Psoas muscle (tissue), 8 donors: ENCODE results near the gene CYYR1. TPM values are rescaled to one million over a fixed set of nuclear protein-coding genes. Genes with fewer than 3 reads are reported as not detected.

ENCODE experiments used
- ATAC-seq, 4 donors: fragments of 200-7000 bp; cut with Tn5 transposase; one replicate each; pipeline ENCODE4 v1.9.1; 2020; ENCODE audit warnings: moderate library complexity in 3 of 4, mild to moderate bottlenecking in 2 of 4
- DNase-seq, 2 donors: peaks; one replicate each; pipeline ENCODE4 v3.0.0-alpha.2; 2020
- H3K27ac ChIP-seq: fragments of 200-600 bp; one replicate; pipeline ENCODE4 v1.8.0; 2022
- H3K27me3 ChIP-seq, 3 donors: fragments of 200-600 bp in 1 of 3; one replicate each; pipeline versions ENCODE4 v1.6.1 to v1.8.0; 2013 to 2022; ENCODE audit warnings: low read length in 2 of 3, mild to moderate bottlenecking in 2 of 3, moderate library complexity in 1 of 3; ENCODE audit not compliant: insufficient read depth in 3 of 3
- H3K36me3 ChIP-seq, 2 donors: fragments of 200-600 bp in 1 of 2; one replicate each; pipeline versions ENCODE4 v1.6.1 to v1.8.0; 2013 to 2022; ENCODE audit warnings: low read depth in 1 of 2, mild to moderate bottlenecking in 1 of 2, moderate library complexity in 1 of 2; ENCODE audit not compliant: insufficient read depth in 1 of 2
- H3K4me1 ChIP-seq: fragments of 200-600 bp; one replicate; pipeline ENCODE4 v1.8.0; 2022
- H3K4me3 ChIP-seq: fragments of 200-600 bp; one replicate; pipeline ENCODE4 v1.8.0; 2022; ENCODE audit warnings: mild to moderate bottlenecking
- H3K9me3 ChIP-seq: fragments of 200-600 bp; one replicate; pipeline ENCODE4 v1.8.0; 2022
- CTCF ChIP-seq: fragments of 200-600 bp; IDR thresholded peaks from one replicate; pipeline ENCODE4 v1.8.0; 2022; ENCODE audit warnings: antibody characterized with exemption
- WGBS, 3 donors: extraction: QIAGEN DNeasy Blood & Tissue Kit; methylation state at CpG; one replicate each; pipeline versions ENCODE4 v1.1.6 to v1.1.7; 2013; 5-methylcytosine and 5-hydroxymethylcytosine counted together
- intact Hi-C, 2 donors: fragments of 100-400 bp; cut with DNase I; formaldehyde crosslinking; loops; one replicate each; pipeline versions ENCODE4 v1.11.0 to v1.14.2; 2022
- polyA plus RNA-seq, 3 donors: library from polyadenylated mRNA; stranded (reverse); fragments of 200-250 nt; gene quantifications; one replicate each; pipeline ENCODE4 v1.2.3, GENCODE V29; 2013
- total RNA-seq, 4 donors: library from RNA; stranded (reverse); fragmentation: NEBNext Ultra II Directional in 2 of 4; extraction: Animal tissue kit (Norgen Biotek cat#: 25700) in 2 of 4; gene quantifications; one replicate each; pipeline versions ENCODE4 v1.2.1 to v1.2.4, GENCODE V29; 2021 to 2023
- donor health status: healthy with polysubstance abuse.
- donor health status: DM: no; HTN: no; CAD: no; lungs with moderate emphysema.
- donor health status: Bipolar disorder and iron deficiency.
- donor health status: healthy.
- donor health status: DM: yes; HTN: yes; CAD: no.
- donor health status: DM: no; HTN: no; CAD: no.
- donor health status: DM: no; HTN: no; CAD: no.
- donor health status: DM: yes; HTN: yes; CAD: no.

CYYR1 gene
- total and polyA plus RNA-seq, 7 donors: 7.1 to 20.4 (median 8.5) TPM

DNA sequence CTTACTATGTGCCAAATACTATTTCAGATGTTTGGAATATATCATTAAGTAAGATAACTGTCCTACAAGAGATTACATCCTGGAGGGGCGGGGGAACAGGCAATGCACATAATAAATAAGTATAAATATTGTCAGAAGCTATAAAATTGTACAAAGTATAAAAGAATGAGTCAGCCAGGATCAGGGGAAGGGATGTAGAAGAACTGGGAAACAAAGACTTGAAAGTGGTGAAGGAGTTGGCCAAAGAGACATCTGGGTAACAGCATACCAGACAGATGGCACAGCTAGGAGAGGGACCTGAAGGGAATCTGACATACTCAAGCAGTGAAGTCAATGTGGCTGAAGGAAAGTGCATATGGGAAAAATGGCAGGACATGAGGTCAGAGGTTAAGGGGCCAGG is 53.9 kb downstream of the CYYR1 start:
- Histone ChIP-seq H3K27me3 (no peaks in the 10 kb centered on the region), H3K9me3 (peaks cover 2% of the 10 kb centered on the region), H3K36me3 (no peaks in the 10 kb centered on the region), H3K27ac (no peak overlapping the region), H3K4me1 (no peaks in the 10 kb centered on the region), H3K4me3 (no peak overlapping the region)
- TF ChIP-seq CTCF: no peak
- ATAC-seq: no peak
- intact Hi-C loops: no loop called here
- 93 to 97% (median 96%) methylated on average over 1 of the region's 1 CpG for WGBS, 3 donors
- DNase-seq: no peak

- TF ChIP-seq CTCF: no peak
- intact Hi-C loops: no loop called here
- no peak for ATAC-seq
- Histone ChIP-seq H3K36me3 (no peaks in the 10 kb centered on the region), H3K27ac (no peak overlapping the region), H3K9me3 (peaks cover 2% of the 10 kb centered on the region), H3K4me3 (no peak overlapping the region), H3K27me3 (no peaks in the 10 kb centered on the region), H3K4me1 (no peaks in the 10 kb centered on the region)
- DNase-seq: no peak
- 29 to 38% (median 38%) methylated on average over 3 of the region's 3 CpGs for WGBS, 3 donors
Observed at GRCh38 chr21:26515257-26515656, 57.8 kb downstream of the CYYR1 start.

DNA sequence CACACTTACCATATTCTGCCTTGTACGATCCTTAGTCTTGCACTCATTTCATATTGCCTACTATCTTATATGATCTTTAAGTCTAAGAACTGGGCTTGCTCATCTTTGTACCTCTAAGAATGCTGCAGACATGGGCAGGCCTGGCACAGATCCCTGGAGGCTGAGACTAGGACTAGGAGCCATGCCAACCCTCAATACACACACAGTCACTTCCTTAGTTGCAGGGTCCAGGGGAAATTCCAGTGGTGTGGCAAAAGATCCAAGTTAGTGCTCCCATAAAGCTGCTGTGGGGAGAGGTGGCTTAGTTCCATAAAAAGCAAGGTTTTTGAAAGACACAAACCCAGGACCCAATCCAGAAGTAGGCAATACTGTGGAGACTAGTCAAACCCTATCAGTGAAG is 59.9 kb downstream of the CYYR1 start:
- no peaks in the 10 kb centered on the region for H3K9me3 ChIP-seq
- intact Hi-C loops: no loop called here
- no peak overlapping the region for H3K27ac ChIP-seq
- no peaks in the 10 kb centered on the region for H3K36me3 ChIP-seq
- no peaks in the 10 kb centered on the region for H3K27me3 ChIP-seq
- ATAC-seq (no peak), DNase-seq (no peak)
- no peak overlapping the region for H3K4me3 ChIP-seq
- no peak for TF ChIP-seq CTCF
- WGBS, 3 donors: 79 to 93% (median 88%) methylated on average over 1 of the region's 1 CpG
- no peaks in the 10 kb centered on the region for H3K4me1 ChIP-seq

DNA sequence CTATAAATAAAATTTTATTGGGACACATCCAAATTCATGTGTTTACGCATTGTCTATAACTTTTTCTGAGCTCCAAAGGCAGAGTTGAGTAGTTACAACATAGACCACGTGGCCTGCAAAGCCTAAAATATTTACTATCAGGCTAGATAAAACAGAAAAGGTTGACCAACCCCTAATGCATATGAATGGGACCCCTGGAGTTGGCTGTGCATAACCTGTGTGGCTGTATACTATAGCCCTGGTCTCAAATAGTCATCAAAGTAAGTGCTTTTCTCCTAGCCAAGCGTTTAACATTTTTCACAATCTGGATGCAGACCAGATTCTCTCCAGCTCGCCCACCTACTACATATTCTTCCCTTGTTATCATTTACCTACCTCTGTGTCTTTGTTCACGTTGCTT is 60.4 kb downstream of the CYYR1 start:
- TF ChIP-seq CTCF: no peak

DNA sequence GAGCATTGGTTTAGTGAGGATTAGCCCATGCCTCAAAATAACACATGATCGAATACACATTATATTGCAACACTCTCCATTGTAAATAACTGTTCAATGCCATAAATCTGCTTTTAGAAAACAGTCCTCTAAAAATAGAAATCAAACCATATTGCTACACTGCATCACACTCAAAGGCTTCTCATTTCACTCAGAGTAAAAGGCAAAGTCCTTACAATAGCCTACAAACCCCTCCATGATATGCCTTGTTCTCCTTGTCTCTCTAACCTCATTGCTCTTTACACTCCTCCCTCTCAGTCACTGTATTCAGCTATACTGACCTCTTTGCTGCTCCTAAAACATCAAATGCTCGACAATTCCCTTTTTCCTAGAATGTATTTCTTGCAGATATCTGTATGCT is 64.2 kb downstream of the CYYR1 start:
- Histone ChIP-seq H3K4me3 (no peak overlapping the region), H3K4me1 (no peaks in the 10 kb centered on the region), H3K36me3 (no peaks in the 10 kb centered on the region), H3K27ac (no peak overlapping the region), H3K9me3 (no peaks in the 10 kb centered on the region), H3K27me3 (no peaks in the 10 kb centered on the region)
- ATAC-seq: no peak
- no peak for TF ChIP-seq CTCF
- no peak for DNase-seq
- 74 to 86% (median 78%) methylated on average over 2 of the region's 2 CpGs for WGBS, 3 donors
- intact Hi-C loops: no loop called here

More for the DNA sequence above, 60.4 kb downstream of the CYYR1 start:
- H3K27me3 ChIP-seq: no peaks in the 10 kb centered on the region
- ATAC-seq: no peak
- no peaks in the 10 kb centered on the region for H3K9me3 ChIP-seq
- no peaks in the 10 kb centered on the region for H3K36me3 ChIP-seq
- WGBS, 3 donors: 70 to 78% (median 77%) methylated on average over 5 of the region's 5 CpGs
- H3K27ac ChIP-seq: no peak overlapping the region
- no peaks in the 10 kb centered on the region for H3K4me1 ChIP-seq
- intact Hi-C loops: no loop called here
- no peak for DNase-seq
- no peak overlapping the region for H3K4me3 ChIP-seq
